IMR-90 (cell line): ENCODE data around the gene ADARB2. TPM values are rescaled to one million over a fixed set of nuclear protein-coding genes. Genes with fewer than 3 reads are reported as not detected.
A peak's percentile ranks its signal among the peaks of the same experiment; 100 is the strongest.

Experiments used
- ATAC-seq: fragments of 200-7000 bp; cut with Tn5 transposase; 2 replicates; pipeline ENCODE4 v1.9.1; 2020; ENCODE audit warnings: low read depth, mild to moderate bottlenecking, moderate library complexity
- BruUV-seq: library from RNA; stranded (reverse); fragments of 400-500 nt; replicated peaks from 2 replicates; lab custom pipeline; 2021; lab: Mats Ljungman, UMichigan
- CTCF ChIA-PET: fragments of 300-600 bp; formaldehyde crosslinking; extraction: SDS; loops from one replicate; lab custom pipeline; 2021; ENCODE audit warnings: antibody characterized with exemption; lab: Yijun Ruan, JAX
- POLR2A ChIA-PET: fragments of 300-600 bp; sonication (Branson Sonifier 250); formaldehyde crosslinking; loops from one replicate; lab custom pipeline; 2022; ENCODE audit warnings: antibody characterized with exemption; ENCODE audit not compliant: unreplicated experiment; lab: Charles Lee
- DNase-seq: peaks from one replicate; pipeline ENCODE4 v3.0.0; 2013
- H2AFZ ChIP-seq: replicated peaks from 2 replicates; pipeline ENCODE3; 2013; ENCODE audit warnings: low read length, mild to moderate bottlenecking; ENCODE audit not compliant: poor library complexity
- H2AK5ac ChIP-seq: 2 replicates; pipeline ENCODE4 v1.6.1; 2013; ENCODE audit warnings: low read depth, low read length, inconsistent platforms
- H2AK9ac ChIP-seq: replicated peaks from 2 replicates; pipeline ENCODE3; 2013; ENCODE audit warnings: mild to moderate bottlenecking, low read depth, low read length, moderate library complexity; ENCODE audit not compliant: poor library complexity
- H2BK120ac ChIP-seq: 2 replicates; pipeline ENCODE4 v1.6.1; 2013; ENCODE audit warnings: low read depth, low read length, inconsistent platforms
- H2BK15ac ChIP-seq: 3 replicates; pipeline ENCODE4 v1.6.1; 2013; ENCODE audit warnings: low read depth, low read length, inconsistent platforms
- H2BK20ac ChIP-seq: 2 replicates; pipeline ENCODE4 v1.6.1; 2013; ENCODE audit warnings: low read depth, mild to moderate bottlenecking, inconsistent platforms, low read length, moderate library complexity
- H2BK5ac ChIP-seq: 2 replicates; pipeline ENCODE4 v1.6.1; 2013; ENCODE audit warnings: mild to moderate bottlenecking, low read depth, low read length, inconsistent platforms; ENCODE audit not compliant: poor library complexity, severe bottlenecking
- H3K14ac ChIP-seq: replicated peaks from 2 replicates; pipeline ENCODE4 v1.6.1; 2013; ENCODE audit warnings: low read depth, low read length, inconsistent platforms
- H3K18ac ChIP-seq: 2 replicates; pipeline ENCODE4 v1.6.1; 2013; ENCODE audit warnings: low read depth, low read length, control low read depth
- H3K23ac ChIP-seq: 2 replicates; pipeline ENCODE4 v1.6.1; 2013; ENCODE audit warnings: low read depth, low read length, inconsistent platforms
- H3K27ac ChIP-seq: 2 replicates; pipeline ENCODE4 v1.5.1; 2013; ENCODE audit warnings: mild to moderate bottlenecking, control low read depth, low read length; ENCODE audit not compliant: insufficient read depth
- H3K27me3 ChIP-seq: 2 replicates; pipeline ENCODE4 v1.6.1; 2013; ENCODE audit warnings: low read length; ENCODE audit not compliant: control insufficient read depth, insufficient read depth
- H3K36me3 ChIP-seq: 2 replicates; pipeline ENCODE4 v1.6.1; 2013; ENCODE audit warnings: low read length, mixed read lengths; ENCODE audit not compliant: control insufficient read depth, insufficient read depth
- H3K4ac ChIP-seq: 2 replicates; pipeline ENCODE4 v1.6.1; 2013; ENCODE audit warnings: low read depth, low read length, inconsistent platforms
- H3K4me1 ChIP-seq: 2 replicates; pipeline ENCODE4 v1.6.1; 2013; ENCODE audit warnings: low read length, mixed read lengths; ENCODE audit not compliant: control insufficient read depth, insufficient read depth
- H3K4me2 ChIP-seq: 2 replicates; pipeline ENCODE4 v1.6.1; 2013; ENCODE audit warnings: low read depth, mild to moderate bottlenecking, control low read depth, low read length, moderate library complexity
- H3K4me3 ChIP-seq: 2 replicates; pipeline ENCODE4 v1.5.1; 2013; ENCODE audit warnings: low read depth, mild to moderate bottlenecking, control low read depth, low read length, moderate library complexity; ENCODE audit not compliant: insufficient read depth
- H3K56ac ChIP-seq: 2 replicates; pipeline ENCODE4 v1.6.1; 2013; ENCODE audit warnings: low read length, inconsistent platforms; ENCODE audit not compliant: insufficient read depth; ENCODE audit errors: extremely low read depth
- H3K79me1 ChIP-seq, 2 experiments: 2 replicates each; pipeline ENCODE4 v1.6.1; 2013; ENCODE audit warnings: low read length in 2 of 2, inconsistent platforms in 1 of 2, low read depth in 1 of 2
- H3K9ac ChIP-seq: 2 replicates; pipeline ENCODE4 v1.6.1; 2013; ENCODE audit warnings: low read depth, low read length, control low read depth
- H3K9me1 ChIP-seq: 2 replicates; pipeline ENCODE4 v1.6.1; 2013; ENCODE audit warnings: low read length, inconsistent platforms; ENCODE audit not compliant: insufficient read depth
- H3K9me3 ChIP-seq: 2 replicates; pipeline ENCODE4 v1.6.1; 2013; ENCODE audit warnings: low read length; ENCODE audit not compliant: control insufficient read depth, insufficient read depth
- H4K20me1 ChIP-seq: 2 replicates; pipeline ENCODE4 v1.6.1; 2013; ENCODE audit warnings: low read length, inconsistent platforms; ENCODE audit not compliant: insufficient read depth
- H4K5ac ChIP-seq: 2 replicates; pipeline ENCODE4 v1.6.1; 2013; ENCODE audit warnings: mild to moderate bottlenecking, low read depth, low read length, control low read depth
- H4K8ac ChIP-seq, 2 experiments: 2 replicates each; pipeline ENCODE4 v1.6.1; 2013; ENCODE audit warnings: low read depth in 2 of 2, low read length in 2 of 2, control low read depth in 1 of 2, inconsistent platforms in 1 of 2
- H4K91ac ChIP-seq: 2 replicates; pipeline ENCODE4 v1.6.1; 2013; ENCODE audit warnings: low read depth, low read length, inconsistent platforms; ENCODE audit not compliant: insufficient read depth
- BHLHE40 ChIP-seq: fragments of 150-350 bp; IDR thresholded peaks from 2 replicates; pipeline ENCODE4 v1.6.1; 2016; ENCODE audit warnings: mild to moderate bottlenecking, low read depth, low read length
- CEBPB ChIP-seq: IDR thresholded peaks from 2 replicates; pipeline ENCODE4 v1.6.1; 2012; ENCODE audit warnings: low read depth, low read length, improper control_type of control experiment
- CHD1 ChIP-seq: IDR thresholded peaks from 2 replicates; pipeline ENCODE4 v1.6.1; 2012; ENCODE audit warnings: low read depth, low read length, improper control_type of control experiment
- CTCF ChIP-seq: conservative IDR thresholded peaks from 2 replicates; pipeline ENCODE4 v1.5.1; 2012; ENCODE audit warnings: mild to moderate bottlenecking, low read depth, low read length, improper control_type of control experiment
- ELK1 ChIP-seq: fragments of 150-350 bp; IDR thresholded peaks from 2 replicates; pipeline ENCODE4 v1.6.1; 2016; ENCODE audit warnings: low read depth, mild to moderate bottlenecking, low read length, moderate library complexity, borderline replicate concordance
- FOS ChIP-seq: fragments of 150-350 bp; IDR thresholded peaks from 2 replicates; pipeline ENCODE4 v1.6.1; 2016; ENCODE audit warnings: low read depth, low read length
- MAFK ChIP-seq: IDR thresholded peaks from 2 replicates; pipeline ENCODE4 v1.6.1; 2012; ENCODE audit warnings: low read depth, low read length, improper control_type of control experiment
- MAZ ChIP-seq: IDR thresholded peaks from 2 replicates; pipeline ENCODE4 v1.6.1; 2012; ENCODE audit warnings: low read depth, mild to moderate bottlenecking, low read length, improper control_type of control experiment, moderate library complexity, borderline replicate concordance
- MXI1 ChIP-seq: IDR thresholded peaks from 2 replicates; pipeline ENCODE4 v1.6.1; 2012; ENCODE audit warnings: low read depth, mild to moderate bottlenecking, low read length, moderate library complexity, borderline replicate concordance
- NFE2L2 ChIP-seq: fragments of 150-350 bp; IDR thresholded peaks from 2 replicates; pipeline ENCODE4 v1.6.1; 2016; ENCODE audit warnings: low read depth, mild to moderate bottlenecking, low read length
- POLR2A ChIP-seq: IDR thresholded peaks from 2 replicates; pipeline ENCODE4 v1.6.1; 2012; ENCODE audit warnings: mild to moderate bottlenecking, low read depth, low read length
- RFX5 ChIP-seq: IDR thresholded peaks from 2 replicates; pipeline ENCODE4 v1.8.0; 2012; ENCODE audit warnings: low read depth, mild to moderate bottlenecking, low read length, moderate library complexity
- SMC3 ChIP-seq: fragments of 150-350 bp; IDR thresholded peaks from 2 replicates; pipeline ENCODE4 v1.6.1; 2016; ENCODE audit warnings: low read depth, mild to moderate bottlenecking, antibody characterized with exemption, low read length, moderate library complexity
- USF2 ChIP-seq: fragments of 150-350 bp; IDR thresholded peaks from 2 replicates; pipeline ENCODE4 v1.6.1; 2017; ENCODE audit warnings: mild to moderate bottlenecking, antibody characterized with exemption, low read length, low read depth
- WGBS, 2 experiments: methylation state at CpG; one replicate each; pipeline versions ENCODE4 v1.1.5 to v1.1.7; 2013; ENCODE audit warnings: missing lambda C conversion rate in 2 of 2; ENCODE audit not compliant: insufficient read length in 1 of 2; ENCODE audit errors: extremely low coverage in 2 of 2; 5-methylcytosine and 5-hydroxymethylcytosine counted together
- dilution Hi-C: fragments of 300-500 bp; cut with HindIII; formaldehyde crosslinking; loops from one replicate; pipeline ENCODE4 v1.14.3; 2018; ENCODE audit warnings: low sequenced_read_pairs; ENCODE audit not compliant: unreplicated experiment
- in situ Hi-C: fragments of 300-500 bp; cut with MboI; formaldehyde crosslinking; loops from 3 replicates; pipeline ENCODE4 v1.14.3; 2019; ENCODE audit warnings: low sequenced_read_pairs, inconsistent platforms, mixed read lengths
- intact Hi-C: fragments of 100-400 bp; cut with micrococcal nuclease; formaldehyde crosslinking; loops from 2 replicates; pipeline ENCODE4 v1.10.0; 2022
- polyA plus RNA-seq, 3 experiments: library from polyadenylated mRNA; depleted of rRNA; stranded (reverse); fragments of >200 nt; gene quantifications; 2 replicates each; pipeline ENCODE4 v1.2.3, GENCODE V29; 2012; ENCODE audit warnings: low replicate concordance in 1 of 3
- total RNA-seq: library from RNA; depleted of rRNA; stranded (reverse); fragments of >200 nt; gene quantifications from 2 replicates; pipeline ENCODE4 v1.2.3, GENCODE V29; 2012

ADARB2 gene
- total and polyA plus RNA-seq, 2 of the 4 experiments (the other 2 are of a cell fraction) = not detected

GRCh38 chr10:1199897-1200721 is 537.2 kb downstream of the ADARB2 start:
- ChIA-PET POLR2A (no interaction called here), CTCF (no interaction called here)
- no peak for TF ChIP-seq SMC3
- no peak for TF ChIP-seq CTCF
- no peak for TF ChIP-seq MAZ
- TF ChIP-seq BHLHE40 = no peak
- no peak for TF ChIP-seq NFE2L2
- no peak for TF ChIP-seq USF2
- no peak for TF ChIP-seq ELK1
- TF ChIP-seq RFX5 = no peak
- TF ChIP-seq FOS = no peak
- no peak for TF ChIP-seq CHD1
- TF ChIP-seq MAFK = no peak
- no peak for TF ChIP-seq POLR2A
- TF ChIP-seq MXI1 = no peak
- TF ChIP-seq CEBPB = no peak
- no peaks in the 10 kb centered on the region for H3K9me1 ChIP-seq
- peaks cover 12% of the 10 kb centered on the region for H3K9me3 ChIP-seq
- no peak overlapping the region for H3K4ac ChIP-seq
- H3K4me2 ChIP-seq = no peak overlapping the region
- no TSS peak for BruUV-seq
- no peaks in the 10 kb centered on the region for H3K27me3 ChIP-seq
- H3K27ac ChIP-seq = no peak overlapping the region
- ATAC-seq (no peak), DNase-seq (no peak)
- no peak overlapping the region for H3K9ac ChIP-seq
- H3K18ac ChIP-seq = no peak overlapping the region
- no peak overlapping the region for H3K56ac ChIP-seq
- no peak overlapping the region for H4K91ac ChIP-seq
- intact Hi-C loops = no loop called here
- dilution Hi-C loops = no loop called here
- H2BK5ac ChIP-seq = no peak overlapping the region
- H2AK5ac ChIP-seq = no peak overlapping the region
- no peaks in the 10 kb centered on the region for H3K4me1 ChIP-seq
- no peak overlapping the region for H3K23ac ChIP-seq
- 77% methylated on average over 14 of the region's 24 CpGs; no CpG with 5 or more reads in 1 of the 2 experiments for WGBS, 2 experiments
- no peaks in the 10 kb centered on the region for H3K36me3 ChIP-seq
- no peak overlapping the region for H2BK15ac ChIP-seq
- no peak overlapping the region for H4K5ac ChIP-seq
- H3K79me1 ChIP-seq = no peaks in the 10 kb centered on the region
- no peak overlapping the region for H2BK120ac ChIP-seq
- no peak overlapping the region for H2AK9ac ChIP-seq
- H4K8ac ChIP-seq = no peak overlapping the region
- no peak overlapping the region for H3K14ac ChIP-seq
- H4K20me1 ChIP-seq = no peaks in the 10 kb centered on the region
- no peak overlapping the region for H2BK20ac ChIP-seq
- in situ Hi-C loops = no loop called here
- H2AFZ ChIP-seq = peak overlapping the region; percentile 32
- no peak overlapping the region for H3K4me3 ChIP-seq
